HL-60 (cell line): Measurements from ENCODE around the gene LHX4.

ENCODE experiments used
- DNase-seq, 2 experiments: peaks; one replicate each; pipeline ENCODE4 v3.0.0-alpha.2; 2010 to 2020; ENCODE audit warnings: low read depth in 1 of 2, low spot score in 1 of 2
- H3K27ac ChIP-seq: fragments of 250-450 bp; sonication (Bioruptor Pico); replicated peaks from 2 replicates; pipeline ENCODE4 v1.5.1; 2020; ENCODE audit warnings: mild to moderate bottlenecking, moderate library complexity
- H3K27me3 ChIP-seq: fragments of 250-450 bp; sonication (Bioruptor Pico); 2 replicates; pipeline ENCODE4 v1.5.1; 2021; ENCODE audit warnings: mild to moderate bottlenecking, moderate library complexity; ENCODE audit not compliant: insufficient read depth, poor library complexity, severe bottlenecking
- H3K4me3 ChIP-seq: replicated peaks from 2 replicates; pipeline ENCODE4 v1.5.1; 2011; ENCODE audit warnings: mild to moderate bottlenecking, control low read depth, low read length; ENCODE audit not compliant: insufficient read depth
- GABPA ChIP-seq: IDR thresholded peaks from 2 replicates; pipeline ENCODE4 v1.6.1; 2012; ENCODE audit warnings: low read depth
- POLR2AphosphoS5 ChIP-seq: IDR thresholded peaks from 2 replicates; pipeline ENCODE4 v1.6.1; 2012; ENCODE audit warnings: low read depth
- SPI1 ChIP-seq: IDR thresholded peaks from 2 replicates; pipeline ENCODE4 v1.6.1; 2012; ENCODE audit warnings: low read depth, mild to moderate bottlenecking, borderline replicate concordance
- TF ChIP-seq, protein P1 (sequence below): IDR thresholded peaks from one replicate; pipeline ENCODE4 v1.5.1; 2011; ENCODE audit warnings: low read length, control low read depth, inconsistent platforms; ENCODE audit not compliant: insufficient read depth
- TF ChIP-seq, protein P2 (sequence below): IDR thresholded peaks from 2 replicates; pipeline ENCODE4 v1.6.1; 2012; ENCODE audit warnings: low read depth; ENCODE audit not compliant: insufficient replicate concordance

The LHX4 gene

DNA sequence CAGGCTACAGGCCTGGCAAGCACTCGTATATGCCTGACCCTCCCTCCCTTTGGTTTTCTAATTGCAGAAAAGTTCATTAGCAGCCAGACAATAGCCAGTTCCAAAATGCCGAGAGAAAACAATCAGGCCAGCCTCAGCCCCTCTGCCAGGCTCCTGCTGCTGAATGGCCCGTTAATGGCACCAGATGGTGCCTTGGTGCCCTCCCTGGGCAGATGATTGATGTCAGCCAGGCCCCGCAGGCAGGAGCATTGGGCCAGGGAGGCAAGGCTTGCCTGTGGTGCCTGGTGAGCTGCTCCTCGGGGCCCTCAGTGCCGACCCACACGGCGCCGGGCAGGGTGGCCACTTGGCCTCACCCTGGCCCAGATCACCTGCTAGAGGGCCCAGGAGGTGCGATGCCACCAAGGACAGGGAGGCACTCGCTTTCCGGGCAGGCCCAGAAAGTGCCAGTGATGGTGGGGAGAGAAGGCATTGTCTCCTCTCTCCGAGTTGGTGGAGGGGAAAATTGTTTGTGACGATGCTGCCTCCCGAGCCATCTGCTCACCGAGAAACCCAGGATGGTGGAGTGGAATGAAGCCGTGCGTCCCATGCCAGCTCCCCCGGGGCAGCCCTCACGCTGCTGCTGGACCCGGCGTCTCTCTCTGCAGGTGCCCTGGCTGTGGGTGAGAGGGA, 47.3 kb upstream of the LHX4 start:
- TF ChIP-seq POLR2AphosphoS5 (no peak), SPI1 (no peak), GABPA (no peak)
- TF ChIP-seq, protein P1, sequence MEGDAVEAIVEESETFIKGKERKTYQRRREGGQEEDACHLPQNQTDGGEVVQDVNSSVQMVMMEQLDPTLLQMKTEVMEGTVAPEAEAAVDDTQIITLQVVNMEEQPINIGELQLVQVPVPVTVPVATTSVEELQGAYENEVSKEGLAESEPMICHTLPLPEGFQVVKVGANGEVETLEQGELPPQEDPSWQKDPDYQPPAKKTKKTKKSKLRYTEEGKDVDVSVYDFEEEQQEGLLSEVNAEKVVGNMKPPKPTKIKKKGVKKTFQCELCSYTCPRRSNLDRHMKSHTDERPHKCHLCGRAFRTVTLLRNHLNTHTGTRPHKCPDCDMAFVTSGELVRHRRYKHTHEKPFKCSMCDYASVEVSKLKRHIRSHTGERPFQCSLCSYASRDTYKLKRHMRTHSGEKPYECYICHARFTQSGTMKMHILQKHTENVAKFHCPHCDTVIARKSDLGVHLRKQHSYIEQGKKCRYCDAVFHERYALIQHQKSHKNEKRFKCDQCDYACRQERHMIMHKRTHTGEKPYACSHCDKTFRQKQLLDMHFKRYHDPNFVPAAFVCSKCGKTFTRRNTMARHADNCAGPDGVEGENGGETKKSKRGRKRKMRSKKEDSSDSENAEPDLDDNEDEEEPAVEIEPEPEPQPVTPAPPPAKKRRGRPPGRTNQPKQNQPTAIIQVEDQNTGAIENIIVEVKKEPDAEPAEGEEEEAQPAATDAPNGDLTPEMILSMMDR, result no peak
- TF ChIP-seq, protein P2, sequence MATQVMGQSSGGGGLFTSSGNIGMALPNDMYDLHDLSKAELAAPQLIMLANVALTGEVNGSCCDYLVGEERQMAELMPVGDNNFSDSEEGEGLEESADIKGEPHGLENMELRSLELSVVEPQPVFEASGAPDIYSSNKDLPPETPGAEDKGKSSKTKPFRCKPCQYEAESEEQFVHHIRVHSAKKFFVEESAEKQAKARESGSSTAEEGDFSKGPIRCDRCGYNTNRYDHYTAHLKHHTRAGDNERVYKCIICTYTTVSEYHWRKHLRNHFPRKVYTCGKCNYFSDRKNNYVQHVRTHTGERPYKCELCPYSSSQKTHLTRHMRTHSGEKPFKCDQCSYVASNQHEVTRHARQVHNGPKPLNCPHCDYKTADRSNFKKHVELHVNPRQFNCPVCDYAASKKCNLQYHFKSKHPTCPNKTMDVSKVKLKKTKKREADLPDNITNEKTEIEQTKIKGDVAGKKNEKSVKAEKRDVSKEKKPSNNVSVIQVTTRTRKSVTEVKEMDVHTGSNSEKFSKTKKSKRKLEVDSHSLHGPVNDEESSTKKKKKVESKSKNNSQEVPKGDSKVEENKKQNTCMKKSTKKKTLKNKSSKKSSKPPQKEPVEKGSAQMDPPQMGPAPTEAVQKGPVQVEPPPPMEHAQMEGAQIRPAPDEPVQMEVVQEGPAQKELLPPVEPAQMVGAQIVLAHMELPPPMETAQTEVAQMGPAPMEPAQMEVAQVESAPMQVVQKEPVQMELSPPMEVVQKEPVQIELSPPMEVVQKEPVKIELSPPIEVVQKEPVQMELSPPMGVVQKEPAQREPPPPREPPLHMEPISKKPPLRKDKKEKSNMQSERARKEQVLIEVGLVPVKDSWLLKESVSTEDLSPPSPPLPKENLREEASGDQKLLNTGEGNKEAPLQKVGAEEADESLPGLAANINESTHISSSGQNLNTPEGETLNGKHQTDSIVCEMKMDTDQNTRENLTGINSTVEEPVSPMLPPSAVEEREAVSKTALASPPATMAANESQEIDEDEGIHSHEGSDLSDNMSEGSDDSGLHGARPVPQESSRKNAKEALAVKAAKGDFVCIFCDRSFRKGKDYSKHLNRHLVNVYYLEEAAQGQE, result no peak
- DNase-seq, result no peak
- Histone ChIP-seq H3K4me3 (no peak overlapping the region), H3K27me3 (no peaks in the 10 kb centered on the region), H3K27ac (no peak overlapping the region)

DNA sequence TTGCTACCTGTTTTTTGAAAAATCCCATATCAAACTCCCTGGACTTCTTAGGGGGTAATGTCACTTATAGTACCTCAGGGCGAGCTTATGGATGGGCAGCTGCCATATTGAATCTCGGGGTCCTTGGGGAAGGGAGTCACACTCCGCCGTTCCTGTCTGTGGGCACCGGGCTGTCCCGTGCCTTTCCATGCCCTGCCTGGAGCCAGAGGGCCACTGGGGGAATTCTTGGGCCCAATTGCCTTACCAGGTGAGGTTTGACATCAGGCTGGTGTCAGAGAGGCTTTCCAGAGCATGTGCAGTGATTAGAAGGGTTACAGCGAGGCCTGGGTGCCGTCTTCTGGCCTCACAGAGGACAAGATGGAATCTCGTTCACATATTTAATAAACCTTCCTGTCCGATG, 46.6 kb upstream of the LHX4 start:
- no peak for DNase-seq
- Histone ChIP-seq H3K4me3 (no peak overlapping the region), H3K27me3 (no peaks in the 10 kb centered on the region), H3K27ac (no peak overlapping the region)
- TF ChIP-seq SPI1 (no peak), POLR2AphosphoS5 (no peak), GABPA (no peak)
- TF ChIP-seq, protein P1, result no peak
- TF ChIP-seq, protein P2, result no peak

DNA sequence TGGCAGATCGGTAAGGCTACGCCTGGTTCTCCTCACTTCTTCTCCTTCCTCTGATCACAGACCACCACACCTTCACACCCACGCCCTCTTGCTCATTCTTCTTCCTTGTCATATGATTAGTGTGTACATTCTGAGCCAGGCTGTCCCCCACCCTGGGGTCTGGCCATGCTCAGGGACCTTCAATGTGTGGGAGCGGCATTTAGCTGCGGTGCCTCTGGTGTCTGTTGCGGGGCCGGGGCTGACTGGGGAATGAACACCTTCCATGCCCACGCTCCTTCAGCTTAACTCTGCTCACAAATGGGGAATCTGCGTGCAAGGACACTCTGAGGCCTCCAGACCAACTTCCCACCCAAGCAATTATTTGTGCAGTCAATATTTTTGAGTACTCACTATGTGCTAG, 46.0 kb upstream of the LHX4 start:
- TF ChIP-seq, protein P1, result no peak
- TF ChIP-seq SPI1, result no peak
- no peak overlapping the region for H3K27ac ChIP-seq
- no peak for DNase-seq
- H3K27me3 ChIP-seq, result no peaks in the 10 kb centered on the region
- no peak overlapping the region for H3K4me3 ChIP-seq

DNA sequence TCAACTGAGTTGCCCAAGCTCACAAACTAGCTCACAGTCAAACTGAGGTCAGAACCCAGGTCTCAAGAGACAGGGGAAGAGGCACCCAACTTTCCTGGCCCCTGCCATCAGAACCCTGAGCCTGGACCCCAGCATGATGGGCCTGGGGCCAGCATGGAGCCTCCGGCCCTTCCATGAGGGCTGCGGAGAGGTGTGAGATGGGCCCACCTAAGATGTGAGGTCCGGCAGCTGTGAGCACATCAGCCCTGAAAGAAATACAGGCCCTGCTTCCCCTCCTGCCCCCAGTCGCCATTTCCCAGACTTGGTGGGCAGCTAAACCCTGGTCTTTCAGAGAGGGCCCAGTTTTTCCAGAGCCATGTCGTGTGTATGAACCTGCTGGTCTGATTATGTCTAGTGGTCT, 44.8 kb upstream of the LHX4 start:
- no peak overlapping the region for H3K4me3 ChIP-seq
- H3K27me3 ChIP-seq, result no peaks in the 10 kb centered on the region
- no peak for DNase-seq
- no peak overlapping the region for H3K27ac ChIP-seq
- TF ChIP-seq, protein P2, result no peak
- TF ChIP-seq, protein P1, result no peak
- TF ChIP-seq POLR2AphosphoS5 (no peak), SPI1 (no peak), GABPA (no peak)
